ENCODE measurements around the gene MTCL3. TPM values are rescaled to one million over a fixed set of nuclear protein-coding genes. Genes with fewer than 3 reads are reported as not detected.

MTCL3 gene

Small RNA genes lying within 50 kb of the gene (small RNA-seq; reads per million reads assigned to genes)
- 0 to 10.4 (median 0.43) reads per million in 3 experiments for gene KIAA0408

Other genes starting within 250 kb of the MTCL3 start
- gene ECHDC1, start 175.7 kb downstream of the MTCL3 start, polyA plus RNA-seq, result 95.7 and 116 TPM in 2 replicates
- 109 and 156 TPM in 2 replicates for gene KIAA0408, start 59.9 kb downstream of the MTCL3 start, polyA plus RNA-seq
- 0.52 and 0.97 TPM in 2 replicates for gene C6orf58, start 57.8 kb upstream of the MTCL3 start, polyA plus RNA-seq